Lower leg skin (tissue), 4 donors: Measurements from ENCODE around the gene TMEM225. TPM values are rescaled to one million over a fixed set of nuclear protein-coding genes. Genes with fewer than 3 reads are reported as not detected.
"Not testable (repeated sequence)": the region's sequence is repeated elsewhere in the genome, so short reads cannot be mapped to it uniquely, and the experiment has no call there.

ENCODE experiments used
- DNase-seq, 2 donors: peaks; one replicate each; pipeline ENCODE4 v3.0.0-alpha.2; 2019; ENCODE audit warnings: low spot score in 2 of 2
- H3K4me3 ChIP-seq: fragments of 200-600 bp; sonication (generic); 2 replicates; pipeline ENCODE4 v1.5.1; 2017; ENCODE audit warnings: mild to moderate bottlenecking, low read depth; ENCODE audit not compliant: poor library complexity, severe bottlenecking
- CTCF ChIP-seq, 3 donors: fragments of 450-650 bp; IDR thresholded peaks; one replicate each; pipeline ENCODE4 v1.5.1; 2016; ENCODE audit warnings: antibody characterized with exemption in 3 of 3, mild to moderate bottlenecking in 3 of 3, moderate library complexity in 2 of 3
- POLR2A ChIP-seq, 2 donors: fragments of 450-650 bp; IDR thresholded peaks; one replicate each; pipeline ENCODE4 v1.6.1; 2016 to 2017; ENCODE audit warnings: antibody characterized with exemption in 2 of 2, mild to moderate bottlenecking in 1 of 2, moderate library complexity in 1 of 2
- WGBS, 2 donors: methylation state at CpG; one replicate each; pipeline ENCODE4 v1.1.5; 2018; 5-methylcytosine and 5-hydroxymethylcytosine counted together
- intact Hi-C: fragments of 100-400 bp; cut with DNase I; formaldehyde crosslinking; loops from one replicate; pipeline ENCODE4 v1.15.0; 2023; ENCODE audit warnings: low total_unique reads
- total RNA-seq, 4 donors: library from RNA; depleted of rRNA; stranded (reverse); fragments of >200 nt; gene quantifications; one replicate each; pipeline ENCODE4 v1.1.0, GENCODE V29; 2016

Gene TMEM225
- total RNA-seq, 4 donors from 2014 or later, result not detected

- no peak overlapping the region for H3K4me3 ChIP-seq
- TF ChIP-seq POLR2A (IDR thresholded peaks at IDR 0.05), result no peak
- no peak for TF ChIP-seq CTCF (IDR thresholded peaks at IDR 0.05)
- no peak for DNase-seq
- 68 to 69% methylated on average over 2 of the region's 2 CpGs for WGBS, 2 donors
- intact Hi-C loops, result no loop called here
Observed at GRCh38 chr11:123903932-123904331, 18.5 kb upstream of the TMEM225 start.

- DNase-seq, result no peak
- no peak for TF ChIP-seq POLR2A (IDR thresholded peaks at IDR 0.05)
- no peak for TF ChIP-seq CTCF (IDR thresholded peaks at IDR 0.05)
- WGBS, 2 donors, result 81 to 100% methylated on average over 1 of the region's 1 CpG
- intact Hi-C loops, result no loop called here
- H3K4me3 ChIP-seq, result no peak within 1 kb of the TSS
Observed at GRCh38 chr11:123901867-123902266, 16.4 kb upstream of the TMEM225 start, which contains the start of gene OR8D4. Gene OR8D4 (plus strand): TSS chr11:123902167. CDS start chr11:123906432, 4,265 bp downstream.

GRCh38 chr11:123899792-123900191 lies 14.3 kb upstream of the TMEM225 start:
- no peak for TF ChIP-seq POLR2A (IDR thresholded peaks at IDR 0.05)
- TF ChIP-seq CTCF (IDR thresholded peaks at IDR 0.05), result no peak

GRCh38 chr11:123892031-123892430 lies 6.6 kb upstream of the TMEM225 start:
- no peak for DNase-seq
- TF ChIP-seq POLR2A (IDR thresholded peaks at IDR 0.05) (no peak), CTCF (IDR thresholded peaks at IDR 0.05) (no peak)
- H3K4me3 ChIP-seq, result no peak overlapping the region
- intact Hi-C loops, result no loop called here

More at GRCh38 chr11:123899792-123900191, 14.3 kb upstream of the TMEM225 start:
- WGBS, 2 donors, result 52 to 60% methylated on average over 3 of the region's 3 CpGs
- no peak overlapping the region for H3K4me3 ChIP-seq
- intact Hi-C loops, result no loop called here
- no peak for DNase-seq

- DNase-seq, result no peak
- WGBS, 2 donors, result 88 to 94% methylated on average over 4 of the region's 4 CpGs
- intact Hi-C loops, result no loop called here
- H3K4me3 ChIP-seq, result no peak overlapping the region
- no peak for TF ChIP-seq CTCF (IDR thresholded peaks at IDR 0.05)
- TF ChIP-seq POLR2A (IDR thresholded peaks at IDR 0.05), result no peak
Observed at GRCh38 chr11:123880912-123881311, 4.6 kb downstream of the TMEM225 start.

- DNase-seq, intact Hi-C loops, H3K4me3 ChIP-seq: not testable (repeated sequence)
- WGBS, 2 donors, result 61 to 76% methylated on average over 9 of the region's 9 CpGs
Observed at GRCh38 chr11:123867795-123868194, 17.7 kb downstream of the TMEM225 start.

GRCh38 chr11:123865293-123865692 lies 20.2 kb downstream of the TMEM225 start:
- H3K4me3 ChIP-seq, intact Hi-C loops, DNase-seq: not testable (repeated sequence)
- 37 to 38% methylated on average over 7 of the region's 7 CpGs for WGBS, 2 donors
